A673 (cell line): ENCODE results near the gene UCN.

Experiments used
- EZH2 ChIP-seq: fragments of 200-600 bp; sonication (generic); IDR thresholded peaks from 2 replicates; pipeline ENCODE4 v1.6.1; 2017; ENCODE audit warnings: borderline replicate concordance, low read depth, mild to moderate bottlenecking, mixed read lengths, antibody characterized with exemption, low read length; ENCODE audit not compliant: poor library complexity, severe bottlenecking
- TF ChIP-seq, protein P1 (sequence below): fragments of 300-800, 200-600 bp; sonication (generic); conservative IDR thresholded peaks from 2 replicates; pipeline ENCODE4 v1.5.1; 2017; ENCODE audit warnings: low read depth, mild to moderate bottlenecking, antibody characterized with exemption, low read length, moderate library complexity, mixed read lengths

DNA sequence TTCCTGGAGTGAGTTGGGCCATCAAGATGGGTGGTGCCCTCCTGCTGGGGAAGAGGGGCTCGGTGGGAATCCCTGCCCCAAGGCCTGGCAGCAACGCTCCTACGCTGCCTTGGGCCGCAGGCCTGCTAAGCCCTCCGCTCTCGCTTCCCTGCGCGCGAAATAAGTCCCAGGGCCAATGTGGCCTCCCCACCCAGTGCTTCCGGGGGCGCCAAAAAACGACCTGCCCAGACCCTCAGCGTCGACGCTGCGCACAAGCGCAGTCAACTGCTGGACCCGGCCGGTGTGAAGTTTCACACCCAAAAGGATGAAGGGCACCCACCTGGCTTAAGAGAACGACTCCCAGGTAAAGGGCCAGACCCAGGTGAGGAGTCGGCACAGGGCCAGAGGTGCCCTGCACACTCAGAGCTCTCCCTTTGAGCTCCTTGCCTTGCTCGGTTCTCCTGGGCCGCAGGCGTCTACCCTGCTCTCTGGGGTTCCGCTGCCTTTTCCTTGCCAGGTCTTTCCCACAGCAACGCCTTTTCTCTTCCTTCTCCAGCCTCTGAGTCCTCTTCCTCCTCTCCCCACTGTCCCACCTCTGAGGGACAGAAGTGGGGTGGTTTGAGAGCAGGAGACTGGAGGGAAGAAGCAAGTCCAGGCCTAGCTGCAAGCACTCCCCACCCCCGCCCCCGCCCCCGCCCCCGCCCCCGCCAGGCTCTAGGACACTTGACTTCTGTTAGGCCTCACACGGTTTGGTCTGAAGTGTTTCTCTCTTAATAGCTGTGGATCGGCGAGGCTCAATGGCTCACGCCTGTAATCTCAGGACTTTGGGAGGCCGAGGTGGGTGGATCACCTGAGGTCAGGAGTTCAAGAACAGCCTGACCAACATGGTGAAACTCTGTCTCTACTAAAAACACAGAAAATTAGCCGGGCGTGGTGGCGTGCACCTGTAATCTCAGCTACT is 32.8 kb downstream of the UCN start, which contains the start of gene DNAJC5G:
- TF ChIP-seq, protein P1, sequence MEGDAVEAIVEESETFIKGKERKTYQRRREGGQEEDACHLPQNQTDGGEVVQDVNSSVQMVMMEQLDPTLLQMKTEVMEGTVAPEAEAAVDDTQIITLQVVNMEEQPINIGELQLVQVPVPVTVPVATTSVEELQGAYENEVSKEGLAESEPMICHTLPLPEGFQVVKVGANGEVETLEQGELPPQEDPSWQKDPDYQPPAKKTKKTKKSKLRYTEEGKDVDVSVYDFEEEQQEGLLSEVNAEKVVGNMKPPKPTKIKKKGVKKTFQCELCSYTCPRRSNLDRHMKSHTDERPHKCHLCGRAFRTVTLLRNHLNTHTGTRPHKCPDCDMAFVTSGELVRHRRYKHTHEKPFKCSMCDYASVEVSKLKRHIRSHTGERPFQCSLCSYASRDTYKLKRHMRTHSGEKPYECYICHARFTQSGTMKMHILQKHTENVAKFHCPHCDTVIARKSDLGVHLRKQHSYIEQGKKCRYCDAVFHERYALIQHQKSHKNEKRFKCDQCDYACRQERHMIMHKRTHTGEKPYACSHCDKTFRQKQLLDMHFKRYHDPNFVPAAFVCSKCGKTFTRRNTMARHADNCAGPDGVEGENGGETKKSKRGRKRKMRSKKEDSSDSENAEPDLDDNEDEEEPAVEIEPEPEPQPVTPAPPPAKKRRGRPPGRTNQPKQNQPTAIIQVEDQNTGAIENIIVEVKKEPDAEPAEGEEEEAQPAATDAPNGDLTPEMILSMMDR, result no peak
- no peak for TF ChIP-seq EZH2
